GM18505 (cell line): ENCODE data around the gene ULK3.
A peak's percentile ranks its signal among the peaks of the same experiment; 100 is the strongest.

Experiments
- ATAC-seq: cut with Tn5 transposase; IDR thresholded peaks from one replicate; pipeline ENCODE4 v1.9.1; 2021; ENCODE audit not compliant: unreplicated experiment
- POLR2A ChIP-seq: IDR thresholded peaks from 4 replicates; pipeline ENCODE4 v1.6.1; 2011; ENCODE audit warnings: borderline replicate concordance; ENCODE audit not compliant: insufficient read depth, insufficient read length; ENCODE audit errors: extremely low read depth

ULK3 gene

GRCh38 chr15:74858369-74858740 lies 15.4 kb upstream of the ULK3 start:
- ATAC-seq: no peak
- no peak for TF ChIP-seq POLR2A

GRCh38 chr15:74857671-74858368 lies 14.9 kb upstream of the ULK3 start:
- no peak for TF ChIP-seq POLR2A
- ATAC-seq: no peak

- TF ChIP-seq POLR2A: no peak
- ATAC-seq: peak; percentile 56
Measured at GRCh38 chr15:74857082-74857655, 14.2 kb upstream of the ULK3 start.

- TF ChIP-seq POLR2A: no peak
- ATAC-seq: no peak
Measured at GRCh38 chr15:74856537-74856936, 13.6 kb upstream of the ULK3 start.

GRCh38 chr15:74855857-74856256 lies 12.9 kb upstream of the ULK3 start:
- ATAC-seq: no peak
- no peak for TF ChIP-seq POLR2A

- ATAC-seq: no peak
- TF ChIP-seq POLR2A: no peak
Measured at GRCh38 chr15:74854453-74855022, 11.6 kb upstream of the ULK3 start.

GRCh38 chr15:74851960-74852359 lies 9.0 kb upstream of the ULK3 start:
- ATAC-seq: no peak
- no peak for TF ChIP-seq POLR2A

GRCh38 chr15:74850393-74850792 lies 7.4 kb upstream of the ULK3 start:
- no peak for TF ChIP-seq POLR2A
- ATAC-seq: no peak

GRCh38 chr15:74847432-74847831 lies 4.5 kb upstream of the ULK3 start:
- no peak for TF ChIP-seq POLR2A
- no peak for ATAC-seq

GRCh38 chr15:74845581-74845980 lies 2.6 kb upstream of the ULK3 start:
- ATAC-seq: no peak
- no peak for TF ChIP-seq POLR2A

- TF ChIP-seq POLR2A: no peak
- ATAC-seq: no peak
Measured at GRCh38 chr15:74845208-74845568, 2.2 kb upstream of the ULK3 start.

GRCh38 chr15:74844319-74845207 lies 1.6 kb upstream of the ULK3 start:
- no peak for TF ChIP-seq POLR2A
- ATAC-seq: no peak

- no peak for TF ChIP-seq POLR2A
- no peak for ATAC-seq
Measured at GRCh38 chr15:74843891-74844299, 939 bp upstream of the ULK3 start.
